ENCODE results near the gene TRA2A. TPM values are rescaled to one million over a fixed set of nuclear protein-coding genes. Genes with fewer than 3 reads are reported as not detected.
A peak's percentile ranks its signal among the peaks of the same experiment; 100 is the strongest.

Gene TRA2A
- total RNA-seq (10 to 100 TPM; 68.1 to 75.8 TPM), polyA plus RNA-seq (ENCODE audit: insufficient read length in 6 of 6) (100 to 1,000 TPM; 232 to 312 (median 261) TPM)
- long read RNA-seq, donor 1, transcript TRA2A-206 (3 exons, 661 nt): minor isoform, 5 of 83 reads
- long read RNA-seq, donor 1, transcript TRA2A-201 (8 exons, 1,845 nt): major isoform, 14 of 83 reads
- long read RNA-seq, donor 1, partial matches to known transcripts: 57 of 83 reads
- long read RNA-seq, donor 1, other reads (novel, unspliced or antisense): 0 of 83 reads
- long read RNA-seq, donor 2, transcript TRA2A-201 (8 exons, 1,845 nt): major isoform, 22 of 627 reads
- long read RNA-seq, donor 2, partial matches to known transcripts: 598 of 627 reads
- long read RNA-seq, donor 2, other reads (novel, unspliced or antisense): 0 of 627 reads
- long read RNA-seq, donor 3, transcript TRA2A-201 (8 exons, 1,845 nt): major isoform, 17 of 233 reads
- long read RNA-seq, donor 3, partial matches to known transcripts: 214 of 233 reads
- long read RNA-seq, donor 3, other reads (novel, unspliced or antisense): 0 of 233 reads
- long read RNA-seq, donor 4, transcript TRA2A-201 (8 exons, 1,845 nt): major isoform, 11 of 26 reads
- long read RNA-seq, donor 4, partial matches to known transcripts: 6 of 26 reads
- long read RNA-seq, donor 4, other reads (novel, unspliced or antisense): 9 of 26 reads
- long read RNA-seq, donor 5, transcript TRA2A-201 (8 exons, 1,845 nt): major isoform, 9 of 52 reads
- long read RNA-seq, donor 5, partial matches to known transcripts: 36 of 52 reads
- long read RNA-seq, donor 5, other reads (novel, unspliced or antisense): 0 of 52 reads
- long read RNA-seq, donor 6, transcript TRA2A-201 (8 exons, 1,845 nt): major isoform, 19 of 58 reads
- long read RNA-seq, donor 6, partial matches to known transcripts: 32 of 58 reads
- long read RNA-seq, donor 6, other reads (novel, unspliced or antisense): 0 of 58 reads
- long read RNA-seq, donor 7, partial matches to known transcripts: 41 of 48 reads
- long read RNA-seq, donor 7, other reads (novel, unspliced or antisense): 0 of 48 reads
- long read RNA-seq, donor 8, transcript TRA2A-206 (3 exons, 661 nt): major isoform, 6 of 38 reads
- long read RNA-seq, donor 8, transcript TRA2A-201 (8 exons, 1,845 nt): major isoform, 6 of 38 reads
- long read RNA-seq, donor 8, partial matches to known transcripts: 24 of 38 reads
- long read RNA-seq, donor 8, other reads (novel, unspliced or antisense): 0 of 38 reads
- long read RNA-seq, donor 9: 0 reads
- long read RNA-seq, donor 10, partial matches to known transcripts: 0 of 7 reads
- long read RNA-seq, donor 10, other reads (novel, unspliced or antisense): 4 of 7 reads
- long read RNA-seq, donor 11, transcript TRA2A-206 (3 exons, 661 nt): minor isoform, 6 of 65 reads
- long read RNA-seq, donor 11, transcript TRA2A-201 (8 exons, 1,845 nt): major isoform, 17 of 65 reads
- long read RNA-seq, donor 11, partial matches to known transcripts: 37 of 65 reads
- long read RNA-seq, donor 11, other reads (novel, unspliced or antisense): 0 of 65 reads
- long read RNA-seq, donor 12, transcript TRA2A-201 (8 exons, 1,845 nt): major isoform, 6 of 39 reads
- long read RNA-seq, donor 12, partial matches to known transcripts: 24 of 39 reads
- long read RNA-seq, donor 12, other reads (novel, unspliced or antisense): 0 of 39 reads

DNA sequence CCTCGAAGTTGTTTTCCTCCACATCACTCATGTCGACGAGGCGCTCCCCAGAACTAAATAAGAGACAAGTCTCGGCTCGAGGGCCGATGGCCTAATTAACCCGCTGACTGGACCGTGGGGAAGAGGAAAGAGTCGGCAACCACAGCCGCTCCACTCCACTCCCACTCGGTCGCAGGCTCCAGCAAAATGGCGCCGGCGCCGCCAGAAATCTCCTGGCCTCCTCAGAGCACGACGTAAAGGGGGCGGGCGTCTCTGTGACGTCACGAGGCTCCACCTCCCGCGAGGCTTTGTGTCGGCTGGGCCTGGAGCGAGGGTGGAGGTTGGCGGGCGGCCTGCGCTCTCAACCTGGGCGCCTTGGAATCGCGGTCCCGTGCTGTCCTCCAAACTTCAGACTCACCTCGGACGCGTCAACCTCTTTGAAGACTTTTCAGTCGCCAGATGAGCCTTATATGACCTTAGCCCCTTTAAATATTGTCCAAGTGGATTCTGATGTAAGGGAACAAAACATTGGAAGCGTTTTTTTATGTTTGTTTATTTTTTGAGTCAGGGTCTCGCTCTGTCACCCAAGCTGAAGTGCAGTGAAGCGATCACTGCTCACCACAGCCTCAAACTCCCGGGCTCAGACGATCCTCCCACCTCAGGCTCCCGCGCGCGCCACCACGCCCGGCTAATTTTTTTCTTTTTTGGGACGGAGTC lies at the start of gene TRA2A:
Gene TRA2A (minus strand): TSS at position 188 of the 696 bp plus-strand sequence. CDS start 157 bp downstream, at position 31.
- TF ChIP-seq, protein P1, sequence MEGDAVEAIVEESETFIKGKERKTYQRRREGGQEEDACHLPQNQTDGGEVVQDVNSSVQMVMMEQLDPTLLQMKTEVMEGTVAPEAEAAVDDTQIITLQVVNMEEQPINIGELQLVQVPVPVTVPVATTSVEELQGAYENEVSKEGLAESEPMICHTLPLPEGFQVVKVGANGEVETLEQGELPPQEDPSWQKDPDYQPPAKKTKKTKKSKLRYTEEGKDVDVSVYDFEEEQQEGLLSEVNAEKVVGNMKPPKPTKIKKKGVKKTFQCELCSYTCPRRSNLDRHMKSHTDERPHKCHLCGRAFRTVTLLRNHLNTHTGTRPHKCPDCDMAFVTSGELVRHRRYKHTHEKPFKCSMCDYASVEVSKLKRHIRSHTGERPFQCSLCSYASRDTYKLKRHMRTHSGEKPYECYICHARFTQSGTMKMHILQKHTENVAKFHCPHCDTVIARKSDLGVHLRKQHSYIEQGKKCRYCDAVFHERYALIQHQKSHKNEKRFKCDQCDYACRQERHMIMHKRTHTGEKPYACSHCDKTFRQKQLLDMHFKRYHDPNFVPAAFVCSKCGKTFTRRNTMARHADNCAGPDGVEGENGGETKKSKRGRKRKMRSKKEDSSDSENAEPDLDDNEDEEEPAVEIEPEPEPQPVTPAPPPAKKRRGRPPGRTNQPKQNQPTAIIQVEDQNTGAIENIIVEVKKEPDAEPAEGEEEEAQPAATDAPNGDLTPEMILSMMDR (IDR thresholded peaks at IDR 0.05): no peak
- peaks cover 30 to 42% of the 10 kb centered on the region in 2 donors for H3K4me1 ChIP-seq
- peak within 1 kb of the TSS; percentile 96 to 97 for H3K27ac ChIP-seq
- no peaks in the 10 kb centered on the region for H3K36me3 ChIP-seq
- intact Hi-C loops (cut with DNase I): no loop called here
- H3K9me3 ChIP-seq: no peaks in the 10 kb centered on the region
- peak; percentile 96 to 99 (median 98) for DNase-seq
- ATAC-seq: peak; percentile 96
- H3K27me3 ChIP-seq: no peaks in the 10 kb centered on the region
- H3K4me3 ChIP-seq: peak within 1 kb of the TSS; percentile 79 to 96

DNA sequence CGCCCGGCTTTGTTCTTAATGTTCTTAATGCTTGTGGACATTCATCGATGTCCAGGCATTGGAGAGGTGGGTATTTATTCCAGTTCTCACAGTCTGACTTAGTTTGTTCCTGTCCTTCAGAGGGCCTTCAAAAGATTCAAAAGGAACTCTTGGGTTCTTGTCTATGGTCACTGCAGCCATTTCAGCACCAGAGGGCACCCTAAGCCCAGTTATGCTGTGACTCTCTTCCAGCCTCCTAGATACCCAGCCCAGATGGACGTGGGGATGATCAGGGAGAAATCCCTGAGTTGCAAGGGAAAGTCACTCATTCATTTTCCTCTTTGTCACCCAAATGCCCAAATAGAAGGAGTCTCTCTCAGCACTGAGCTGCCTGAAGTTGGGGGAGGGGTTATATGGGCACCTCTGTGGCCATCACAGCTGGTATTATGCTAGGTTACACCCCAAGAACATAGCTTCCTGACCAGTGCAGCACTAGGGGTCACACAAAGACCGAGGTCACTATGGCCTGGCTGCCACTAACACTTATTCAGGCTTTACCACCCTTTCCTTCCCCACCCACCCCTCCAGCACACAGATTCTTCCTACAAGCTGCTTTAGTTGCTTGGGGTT lies 38.9 kb upstream of the TRA2A start:
- TF ChIP-seq, protein P1 (IDR thresholded peaks at IDR 0.05): peak; percentile 65 to 73
- peaks cover 0 to 16% of the 10 kb centered on the region in 2 donors for H3K27me3 ChIP-seq
- ATAC-seq (peak; percentile 100), DNase-seq (peak in 3 of 4 donors; percentile 53 to 84 (median 54))
- H3K4me3 ChIP-seq: no peak overlapping the region
- no peaks in the 10 kb centered on the region for H3K9me3 ChIP-seq
- no peaks in the 10 kb centered on the region for H3K36me3 ChIP-seq
- no peak overlapping the region for H3K27ac ChIP-seq
- no peaks in the 10 kb centered on the region for H3K4me1 ChIP-seq
- intact Hi-C loops (cut with DNase I): loop anchor here in 1 of 2 donors (5.0 kb wide), 1 partner anchor 142 kb away; the partner anchor contains the start of gene STK31

DNA sequence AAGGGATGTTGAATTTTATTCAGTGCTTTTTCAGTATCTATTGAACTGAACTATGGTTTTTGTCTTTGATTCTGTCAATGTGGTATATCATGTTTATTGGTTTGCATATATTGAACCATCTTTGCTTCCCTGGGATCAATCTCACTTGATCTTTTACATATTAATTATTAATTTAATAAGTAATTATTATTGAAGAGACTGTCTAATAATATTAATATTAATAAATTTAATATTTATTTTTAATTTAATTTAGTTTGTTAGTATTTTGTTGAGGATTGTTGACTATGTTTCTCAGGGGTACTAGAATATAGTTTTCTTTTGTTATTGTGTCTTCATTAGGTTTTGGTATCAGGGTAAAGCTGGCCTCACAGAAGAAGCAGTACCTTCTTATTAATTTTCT lies 26.5 kb upstream of the TRA2A start:
- TF ChIP-seq, protein P1 (IDR thresholded peaks at IDR 0.05): no peak
- intact Hi-C loops (cut with DNase I): no loop called here
- Histone ChIP-seq H3K27ac (no peak overlapping the region), H3K36me3 (no peaks in the 10 kb centered on the region), H3K4me3 (no peak overlapping the region), H3K27me3 (peaks cover 0 to 8% of the 10 kb centered on the region in 2 donors), H3K4me1 (no peaks in the 10 kb centered on the region), H3K9me3 (no peaks in the 10 kb centered on the region)
- DNase-seq: no peak
- no peak for ATAC-seq

DNA sequence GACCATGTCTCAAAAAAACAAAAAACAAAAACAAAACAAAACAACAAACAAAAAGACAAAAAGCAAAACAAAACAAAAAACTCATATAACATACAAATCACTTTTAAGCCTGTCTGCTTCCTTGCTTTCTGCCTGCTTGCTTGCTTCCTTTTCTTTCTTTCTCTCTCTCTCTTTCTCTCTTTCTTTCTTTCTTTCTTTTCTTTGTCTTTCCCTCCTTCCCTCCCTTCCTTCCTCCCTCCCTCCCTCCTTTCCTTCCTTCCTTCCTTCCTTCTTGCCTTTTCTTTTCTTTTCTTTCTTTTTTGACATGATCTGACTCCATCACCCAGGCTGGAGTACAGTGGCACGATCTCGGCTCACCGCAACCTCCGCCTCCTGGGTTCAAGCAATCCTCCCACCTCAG lies 15.9 kb upstream of the TRA2A start:
- no peak for ATAC-seq
- no peak for DNase-seq

More for the DNA sequence above, 15.9 kb upstream of the TRA2A start:
- H3K36me3 ChIP-seq: no peaks in the 10 kb centered on the region
- H3K27ac ChIP-seq: no peak overlapping the region
- H3K9me3 ChIP-seq: no peaks in the 10 kb centered on the region
- no peak overlapping the region for H3K4me3 ChIP-seq
- intact Hi-C loops (cut with DNase I): loop anchor here in 1 of 2 donors (10.0 kb wide), 1 partner anchor 167 kb away; the partner anchor contains the start of gene STK31
- no peaks in the 10 kb centered on the region for H3K27me3 ChIP-seq
- peaks cover 0 to 4% of the 10 kb centered on the region in 2 donors for H3K4me1 ChIP-seq
- TF ChIP-seq, protein P1 (IDR thresholded peaks at IDR 0.05): no peak

Data from left lung (tissue), 14 donors.